HG02642 (cell line): Measurements from ENCODE around the gene NETO2.
"Not testable (repeated sequence)": the region's sequence is repeated elsewhere in the genome, so short reads cannot be mapped to it uniquely, and the experiment has no call there.

ENCODE experiments used
- ATAC-seq: cut with Tn5 transposase; IDR thresholded peaks from one replicate; pipeline ENCODE4 v1.9.1; 2021; ENCODE audit warnings: mild to moderate bottlenecking; ENCODE audit not compliant: unreplicated experiment, poor library complexity

The NETO2 gene

GRCh38 chr16:47136099-47136842, 7.5 kb downstream of the NETO2 start:
- ATAC-seq = no peak

- no peak for ATAC-seq
These were observed 9.2 kb downstream of the NETO2 start for GRCh38 chr16:47134550-47134949.

- no peak for ATAC-seq
These were observed 11.4 kb downstream of the NETO2 start for GRCh38 chr16:47132308-47132707.

GRCh38 chr16:47129755-47130435, 13.8 kb downstream of the NETO2 start:
- ATAC-seq = no peak

- no peak for ATAC-seq
These were observed 16.2 kb downstream of the NETO2 start for GRCh38 chr16:47127541-47127940.

- ATAC-seq = no peak
These were observed 18.0 kb downstream of the NETO2 start for GRCh38 chr16:47125757-47126156.

GRCh38 chr16:47113130-47113529, 30.6 kb downstream of the NETO2 start:
- no peak for ATAC-seq

GRCh38 chr16:47110939-47111338, 32.8 kb downstream of the NETO2 start:
- no peak for ATAC-seq

- no peak for ATAC-seq
These were observed 34.4 kb downstream of the NETO2 start for GRCh38 chr16:47109361-47109760.

- not testable (repeated sequence) for ATAC-seq
These were observed 40.8 kb downstream of the NETO2 start for GRCh38 chr16:47102921-47103320.

- not testable (repeated sequence) for ATAC-seq
These were observed 46.6 kb downstream of the NETO2 start for GRCh38 chr16:47097154-47097553.

GRCh38 chr16:47096297-47096696, 47.4 kb downstream of the NETO2 start:
- ATAC-seq = no peak

- no peak for ATAC-seq
These were observed 59.5 kb downstream of the NETO2 start for GRCh38 chr16:47084198-47084597.

GRCh38 chr16:47082099-47082865, 61.5 kb downstream of the NETO2 start:
- ATAC-seq = no peak

- ATAC-seq = no peak
These were observed 62.6 kb downstream of the NETO2 start for GRCh38 chr16:47081115-47081514.

- ATAC-seq = no peak
These were observed 63.9 kb downstream of the NETO2 start for GRCh38 chr16:47079860-47080259.

- no peak for ATAC-seq
These were observed 70.3 kb downstream of the NETO2 start for GRCh38 chr16:47073223-47074155.

- no peak for ATAC-seq
These were observed 71.6 kb downstream of the NETO2 start for GRCh38 chr16:47072158-47072557.

- ATAC-seq = no peak
These were observed 73.7 kb downstream of the NETO2 start for GRCh38 chr16:47069841-47070584.
